Panc1 (cell line): ENCODE results near the gene TP73. TPM values are rescaled to one million over a fixed set of nuclear protein-coding genes. Genes with fewer than 3 reads are reported as not detected.

Experiments
- ATAC-seq: fragments of 200-7000 bp; cut with Tn5 transposase; 2 replicates; pipeline ENCODE4 v1.9.1; 2020; ENCODE audit warnings: mild to moderate bottlenecking, moderate library complexity
- BruUV-seq: library from RNA; stranded (reverse); fragments of 400-500 nt; replicated peaks from 2 replicates; lab custom pipeline; 2021; lab: Mats Ljungman, UMichigan
- CTCF ChIA-PET: fragments of 300-600 bp; sonication (Branson Sonifier 250); formaldehyde crosslinking; loops from one replicate; lab custom pipeline; 2022; ENCODE audit warnings: antibody characterized with exemption; lab: Charles Lee
- POLR2A ChIA-PET: fragments of 300-600 bp; sonication (Branson Sonifier 250); formaldehyde crosslinking; loops from one replicate; lab custom pipeline; 2022; ENCODE audit warnings: antibody characterized with exemption; lab: Charles Lee
- DNase-seq: peaks from one replicate; pipeline ENCODE4 v3.0.0-alpha.2; 2010; ENCODE audit warnings: low read depth, low spot score
- H3K27ac ChIP-seq: 2 replicates; pipeline ENCODE4 v1.5.1; 2011; ENCODE audit warnings: mild to moderate bottlenecking, low read length, inconsistent platforms
- H3K27me3 ChIP-seq: fragments of 200-500 bp; sonication (Bioruptor generic); 2 replicates; pipeline ENCODE4 v1.6.0; 2014; ENCODE audit warnings: low read length, inconsistent platforms; ENCODE audit not compliant: control insufficient read depth, insufficient read depth
- H3K36me3 ChIP-seq: fragments of 200-500 bp; sonication (Bioruptor generic); 2 replicates; pipeline ENCODE4 v1.5.1; 2014; ENCODE audit warnings: inconsistent platforms, mild to moderate bottlenecking, low read length, moderate library complexity; ENCODE audit not compliant: control insufficient read depth, insufficient read depth
- H3K4me1 ChIP-seq: 2 replicates; pipeline ENCODE4 v1.5.1; 2011; ENCODE audit warnings: inconsistent platforms, mild to moderate bottlenecking, low read length, moderate library complexity; ENCODE audit not compliant: control insufficient read depth, insufficient read depth
- H3K4me3 ChIP-seq, 2 experiments: 2 replicates each; pipeline ENCODE4 v1.5.1; 2011 to 2012; ENCODE audit warnings: low read depth in 2 of 2, low read length in 2 of 2, mild to moderate bottlenecking in 2 of 2, inconsistent platforms in 1 of 2, moderate library complexity in 1 of 2
- H3K9me3 ChIP-seq: fragments of 200-500 bp; sonication (Bioruptor generic); 2 replicates; pipeline ENCODE4 v1.5.1; 2014; ENCODE audit warnings: low read depth, mild to moderate bottlenecking, inconsistent platforms, low read length, moderate library complexity; ENCODE audit not compliant: control insufficient read depth, insufficient read depth
- CTCF ChIP-seq: fragments of 450-650 bp; IDR thresholded peaks from 2 replicates; pipeline ENCODE4 v1.5.1; 2017; ENCODE audit warnings: mild to moderate bottlenecking
- POLR2AphosphoS5 ChIP-seq: IDR thresholded peaks from 2 replicates; pipeline ENCODE4 v1.6.1; 2012; ENCODE audit warnings: mild to moderate bottlenecking, low read depth, low read length, moderate library complexity
- SIN3A ChIP-seq: IDR thresholded peaks from 2 replicates; pipeline ENCODE4 v1.6.1; 2012; ENCODE audit warnings: low read depth, mild to moderate bottlenecking, low read length, moderate library complexity, borderline replicate concordance; ENCODE audit not compliant: insufficient read depth
- TCF7L2 ChIP-seq: IDR thresholded peaks from 2 replicates; pipeline ENCODE4 v1.6.1; 2011; ENCODE audit warnings: mild to moderate bottlenecking, low read depth, low read length, inconsistent platforms
- in situ Hi-C: cut with HindIII; loops from 2 replicates; pipeline ENCODE4 v1.10.0; 2016; ENCODE audit warnings: low sequenced_read_pairs, low pct_unique_long_range_greater_than_20kb
- intact Hi-C: fragments of 100-400 bp; cut with micrococcal nuclease; formaldehyde crosslinking; loops from one replicate; pipeline ENCODE4 v1.10.0; 2022; ENCODE audit not compliant: unreplicated experiment
- total RNA-seq: library from RNA; stranded (reverse); gene quantifications from one replicate; pipeline ENCODE4 v1.2.1, GENCODE V29; 2021; ENCODE audit not compliant: unreplicated experiment
- TF ChIP-seq, protein P1 (sequence below), 2 experiments: IDR thresholded peaks; 2 replicates each; pipeline ENCODE4 v1.6.1; 2011 to 2012; ENCODE audit warnings: low read depth in 2 of 2, control low read depth in 1 of 2, low read length in 1 of 2, mild to moderate bottlenecking in 1 of 2, moderate library complexity in 1 of 2; ENCODE audit not compliant: insufficient read depth in 1 of 2

The TP73 gene
- total RNA-seq, 1 experiment from 2014 or later, result 4.7 TPM

DNA sequence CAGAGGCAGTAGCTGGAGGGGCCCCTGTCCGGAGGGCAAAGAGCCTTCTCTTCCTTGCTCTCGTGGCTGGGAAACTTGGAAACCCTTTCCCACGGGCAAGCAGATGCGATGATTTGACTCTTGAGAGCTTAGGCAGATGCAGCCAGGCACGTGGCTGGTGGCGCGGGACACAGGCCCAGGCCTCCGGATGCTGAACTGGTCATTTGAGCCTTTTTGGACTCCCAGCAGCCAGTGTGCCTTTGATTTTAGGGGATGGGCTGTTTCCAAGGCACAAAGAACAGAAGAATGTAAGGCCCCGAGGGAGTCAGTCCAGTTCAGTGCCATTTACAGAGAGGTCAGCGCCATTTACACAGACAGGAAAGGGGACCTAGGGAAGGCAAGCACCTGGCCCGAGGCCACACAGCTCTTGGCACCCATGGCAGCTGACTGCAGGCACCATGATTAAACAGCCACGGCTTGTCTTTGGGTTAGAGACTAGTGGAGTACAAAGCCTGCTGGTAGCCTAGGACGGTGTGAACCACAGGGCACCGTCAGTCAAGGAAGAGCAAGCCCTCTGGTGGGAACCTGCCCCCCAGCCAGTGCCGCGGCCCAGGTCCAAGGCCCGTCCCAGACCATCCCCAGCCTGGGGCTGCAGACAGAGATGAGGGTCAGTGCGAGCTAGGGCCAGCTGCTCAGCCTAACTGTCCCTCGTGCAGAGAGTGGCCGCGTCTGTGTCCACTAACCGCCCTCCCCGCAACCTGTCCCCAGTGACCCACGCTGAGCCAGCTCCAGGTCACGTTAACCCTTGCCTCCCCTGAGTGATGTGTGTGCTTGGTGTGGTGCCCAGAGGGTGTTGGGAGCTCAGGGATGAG lies 79.5 kb downstream of the TP73 start:
- POLR2A ChIA-PET, result no interaction called here
- Histone ChIP-seq H3K9me3 (no peaks in the 10 kb centered on the region), H3K4me1 (no peaks in the 10 kb centered on the region; the same call in 1 of the 2 replicates), H3K4me3 (no peak overlapping the region), H3K27me3 (no peaks in the 10 kb centered on the region), H3K27ac (no peak overlapping the region), H3K36me3 (no peaks in the 10 kb centered on the region)
- CTCF ChIA-PET, result interaction anchor here (0.6 kb wide), 1 partner anchor 62 kb away, joined by 4 read pairs; no protein-coding TSS in a partner anchor
- no peak for ATAC-seq
- no TSS peak for BruUV-seq
- TF ChIP-seq TCF7L2, result no peak
- TF ChIP-seq POLR2AphosphoS5, result no peak; the same call in 1 of the 2 replicates
- TF ChIP-seq CTCF, result no peak
- TF ChIP-seq, protein P1, sequence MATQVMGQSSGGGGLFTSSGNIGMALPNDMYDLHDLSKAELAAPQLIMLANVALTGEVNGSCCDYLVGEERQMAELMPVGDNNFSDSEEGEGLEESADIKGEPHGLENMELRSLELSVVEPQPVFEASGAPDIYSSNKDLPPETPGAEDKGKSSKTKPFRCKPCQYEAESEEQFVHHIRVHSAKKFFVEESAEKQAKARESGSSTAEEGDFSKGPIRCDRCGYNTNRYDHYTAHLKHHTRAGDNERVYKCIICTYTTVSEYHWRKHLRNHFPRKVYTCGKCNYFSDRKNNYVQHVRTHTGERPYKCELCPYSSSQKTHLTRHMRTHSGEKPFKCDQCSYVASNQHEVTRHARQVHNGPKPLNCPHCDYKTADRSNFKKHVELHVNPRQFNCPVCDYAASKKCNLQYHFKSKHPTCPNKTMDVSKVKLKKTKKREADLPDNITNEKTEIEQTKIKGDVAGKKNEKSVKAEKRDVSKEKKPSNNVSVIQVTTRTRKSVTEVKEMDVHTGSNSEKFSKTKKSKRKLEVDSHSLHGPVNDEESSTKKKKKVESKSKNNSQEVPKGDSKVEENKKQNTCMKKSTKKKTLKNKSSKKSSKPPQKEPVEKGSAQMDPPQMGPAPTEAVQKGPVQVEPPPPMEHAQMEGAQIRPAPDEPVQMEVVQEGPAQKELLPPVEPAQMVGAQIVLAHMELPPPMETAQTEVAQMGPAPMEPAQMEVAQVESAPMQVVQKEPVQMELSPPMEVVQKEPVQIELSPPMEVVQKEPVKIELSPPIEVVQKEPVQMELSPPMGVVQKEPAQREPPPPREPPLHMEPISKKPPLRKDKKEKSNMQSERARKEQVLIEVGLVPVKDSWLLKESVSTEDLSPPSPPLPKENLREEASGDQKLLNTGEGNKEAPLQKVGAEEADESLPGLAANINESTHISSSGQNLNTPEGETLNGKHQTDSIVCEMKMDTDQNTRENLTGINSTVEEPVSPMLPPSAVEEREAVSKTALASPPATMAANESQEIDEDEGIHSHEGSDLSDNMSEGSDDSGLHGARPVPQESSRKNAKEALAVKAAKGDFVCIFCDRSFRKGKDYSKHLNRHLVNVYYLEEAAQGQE (IDR thresholded peaks at IDR 0.05; ENCODE audit: insufficient read depth in 1 of 2, low read depth in 2 of 2, low read length in 1 of 2), result no peak
- TF ChIP-seq SIN3A, result no peak
- in situ Hi-C loops, result no loop called here
- intact Hi-C loops, result no loop called here
- DNase-seq, result no peak

DNA sequence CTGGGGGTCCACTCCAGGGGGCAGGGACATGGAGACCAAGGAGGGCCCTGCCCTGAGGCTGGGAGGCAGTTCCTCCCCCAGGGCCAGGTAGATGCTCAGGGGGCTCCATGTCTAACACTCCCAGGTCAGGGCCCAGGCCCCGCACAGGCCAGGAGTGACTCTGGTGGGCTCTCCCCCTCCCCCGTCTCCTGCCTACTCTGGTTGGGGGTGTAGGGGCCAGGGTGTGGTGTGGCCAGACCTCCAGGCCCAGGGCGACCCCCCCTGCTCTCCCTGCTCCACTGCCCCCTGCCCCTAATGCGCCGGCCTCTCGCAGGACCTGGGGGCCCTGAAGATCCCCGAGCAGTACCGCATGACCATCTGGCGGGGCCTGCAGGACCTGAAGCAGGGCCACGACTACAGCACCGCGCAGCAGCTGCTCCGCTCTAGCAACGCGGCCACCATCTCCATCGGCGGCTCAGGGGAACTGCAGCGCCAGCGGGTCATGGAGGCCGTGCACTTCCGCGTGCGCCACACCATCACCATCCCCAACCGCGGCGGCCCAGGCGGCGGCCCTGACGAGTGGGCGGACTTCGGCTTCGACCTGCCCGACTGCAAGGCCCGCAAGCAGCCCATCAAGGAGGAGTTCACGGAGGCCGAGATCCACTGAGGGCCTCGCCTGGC lies 80.2 kb downstream of the TP73 start:
- Histone ChIP-seq H3K4me3 (no peak overlapping the region), H3K9me3 (no peaks in the 10 kb centered on the region), H3K36me3 (no peaks in the 10 kb centered on the region), H3K4me1 (no peaks in the 10 kb centered on the region; the same call in 1 of the 2 replicates), H3K27ac (no peak overlapping the region), H3K27me3 (no peaks in the 10 kb centered on the region)
- no peak for TF ChIP-seq POLR2AphosphoS5
- no peak for TF ChIP-seq SIN3A
- TF ChIP-seq, protein P1 (IDR thresholded peaks at IDR 0.05; ENCODE audit: insufficient read depth in 1 of 2, low read depth in 2 of 2, low read length in 1 of 2), result no peak
- no peak for TF ChIP-seq TCF7L2
- TF ChIP-seq CTCF, result no peak
- intact Hi-C loops, result no loop called here
- CTCF ChIA-PET, result no interaction called here
- in situ Hi-C loops, result no loop called here
- POLR2A ChIA-PET, result no interaction called here
- no peak for DNase-seq
- no peak for ATAC-seq
- BruUV-seq, result no TSS peak
